ENCODE results near the gene PHETA2.

Gene PHETA2

DNA sequence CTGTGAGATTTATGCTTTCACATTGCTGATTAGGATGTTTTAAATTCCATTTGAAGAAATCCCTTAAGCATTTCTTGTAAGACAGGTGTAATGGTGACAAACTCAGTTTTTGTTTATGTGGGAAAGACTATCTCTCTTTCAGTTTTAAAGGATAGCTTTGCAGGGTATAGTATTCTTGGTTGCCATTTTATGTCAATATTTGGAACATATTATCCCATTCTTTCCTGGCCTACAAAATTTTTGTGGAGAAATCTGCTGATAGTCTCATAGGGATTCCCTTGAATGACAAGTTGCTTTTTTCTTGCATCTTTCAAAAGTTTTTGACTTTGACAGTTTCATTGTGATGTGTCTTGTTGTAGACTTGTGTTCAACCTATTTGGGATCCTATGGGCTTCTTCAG lies 32.3 kb upstream of the PHETA2 start:
- TF ChIP-seq, protein P1, sequence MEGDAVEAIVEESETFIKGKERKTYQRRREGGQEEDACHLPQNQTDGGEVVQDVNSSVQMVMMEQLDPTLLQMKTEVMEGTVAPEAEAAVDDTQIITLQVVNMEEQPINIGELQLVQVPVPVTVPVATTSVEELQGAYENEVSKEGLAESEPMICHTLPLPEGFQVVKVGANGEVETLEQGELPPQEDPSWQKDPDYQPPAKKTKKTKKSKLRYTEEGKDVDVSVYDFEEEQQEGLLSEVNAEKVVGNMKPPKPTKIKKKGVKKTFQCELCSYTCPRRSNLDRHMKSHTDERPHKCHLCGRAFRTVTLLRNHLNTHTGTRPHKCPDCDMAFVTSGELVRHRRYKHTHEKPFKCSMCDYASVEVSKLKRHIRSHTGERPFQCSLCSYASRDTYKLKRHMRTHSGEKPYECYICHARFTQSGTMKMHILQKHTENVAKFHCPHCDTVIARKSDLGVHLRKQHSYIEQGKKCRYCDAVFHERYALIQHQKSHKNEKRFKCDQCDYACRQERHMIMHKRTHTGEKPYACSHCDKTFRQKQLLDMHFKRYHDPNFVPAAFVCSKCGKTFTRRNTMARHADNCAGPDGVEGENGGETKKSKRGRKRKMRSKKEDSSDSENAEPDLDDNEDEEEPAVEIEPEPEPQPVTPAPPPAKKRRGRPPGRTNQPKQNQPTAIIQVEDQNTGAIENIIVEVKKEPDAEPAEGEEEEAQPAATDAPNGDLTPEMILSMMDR (conservative IDR thresholded peaks at IDR 0.05; ENCODE audit: low read depth, low read length): no peak
- DNase-seq (ENCODE audit: low read depth): no peak
- H3K4me3 ChIP-seq (ENCODE audit: low read depth, low read length): no peak overlapping the region

DNA sequence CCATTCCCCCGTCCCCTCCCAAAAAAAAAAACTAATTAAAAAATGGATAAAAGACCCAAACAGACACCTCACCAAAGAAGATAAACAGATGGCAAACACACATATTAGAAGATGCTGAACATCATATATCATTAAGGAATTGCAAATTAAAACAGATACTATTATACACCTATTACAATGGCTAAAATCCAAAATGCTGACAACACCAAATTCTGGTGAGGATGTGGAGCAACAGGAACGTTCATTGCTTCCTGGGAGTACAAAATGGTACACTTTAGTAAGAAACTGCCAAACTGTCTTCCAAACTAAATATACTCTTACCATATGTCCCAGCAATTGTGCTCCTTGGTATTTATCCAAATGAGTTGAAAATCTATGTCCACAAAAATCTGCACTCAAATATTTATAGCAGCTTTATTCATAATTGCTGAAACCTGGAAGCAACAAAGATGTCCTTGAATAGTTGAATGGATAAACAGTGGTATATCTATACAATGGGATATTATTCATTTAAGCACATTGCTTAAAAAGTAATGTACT lies 23.3 kb upstream of the PHETA2 start:
- no peak overlapping the region for H3K4me3 ChIP-seq (ENCODE audit: low read depth, low read length)
- TF ChIP-seq, protein P1 (conservative IDR thresholded peaks at IDR 0.05; ENCODE audit: low read depth, low read length): no peak
- no peak for DNase-seq (ENCODE audit: low read depth)

DNA sequence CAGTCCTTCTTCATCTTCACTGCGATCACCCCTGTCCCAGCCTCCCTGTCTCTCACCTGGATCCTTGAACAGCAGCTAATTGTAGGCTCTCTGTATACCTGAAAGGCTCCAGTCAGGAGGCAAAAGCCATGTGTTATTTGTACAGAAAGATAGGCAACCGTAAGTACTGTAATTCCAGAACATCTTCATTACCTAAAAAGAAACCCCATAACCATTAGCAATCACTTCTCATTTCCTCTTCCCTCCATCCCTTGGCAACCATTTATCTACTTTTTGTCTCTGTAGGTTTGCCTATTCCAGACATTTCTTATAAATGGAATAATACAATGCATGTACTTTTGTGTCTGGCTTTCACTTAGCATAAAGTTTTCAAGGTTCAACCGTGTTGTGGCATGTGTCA lies 21.3 kb upstream of the PHETA2 start:
- TF ChIP-seq, protein P1 (conservative IDR thresholded peaks at IDR 0.05; ENCODE audit: low read depth, low read length): no peak
- no peak overlapping the region for H3K4me3 ChIP-seq (ENCODE audit: low read depth, low read length)
- no peak for DNase-seq (ENCODE audit: low read depth)

DNA sequence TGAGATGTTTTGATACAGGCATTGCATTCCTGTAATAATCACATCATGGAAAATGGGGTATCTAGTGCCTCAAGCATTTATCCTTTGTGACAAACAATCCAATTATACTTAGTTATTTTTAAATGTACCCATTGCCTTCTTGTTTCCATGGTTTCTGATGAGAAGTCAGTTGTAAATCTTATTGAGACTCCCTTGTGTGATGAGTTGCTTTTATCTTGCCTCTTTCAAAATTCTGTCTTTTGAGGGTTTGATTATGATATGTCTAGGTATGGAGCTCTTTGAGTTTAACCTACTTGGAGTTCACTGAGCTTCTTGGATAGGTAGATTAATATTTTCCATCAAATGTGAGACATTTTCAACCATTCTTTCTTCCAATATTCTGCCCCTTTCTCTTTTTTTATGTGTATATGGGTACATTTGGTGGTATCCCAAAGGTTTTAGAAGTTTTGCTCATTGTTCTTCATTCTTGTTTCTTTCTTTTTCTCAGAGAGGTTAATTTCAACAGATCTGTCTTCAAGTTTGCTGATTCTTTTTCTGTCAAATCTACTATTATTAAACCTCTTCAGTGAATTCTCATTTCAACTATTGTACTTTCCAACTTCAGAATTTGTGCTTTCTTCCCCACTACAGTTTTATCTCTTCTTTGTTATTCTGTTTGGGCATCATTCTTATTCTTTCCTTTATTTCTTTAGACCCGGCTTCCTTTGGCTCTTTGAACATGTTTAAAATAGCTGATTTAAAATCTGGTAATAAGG lies 17.1 kb upstream of the PHETA2 start:
- H3K4me3 ChIP-seq (ENCODE audit: low read depth, low read length): no peak overlapping the region
- TF ChIP-seq, protein P1 (conservative IDR thresholded peaks at IDR 0.05; ENCODE audit: low read depth, low read length): no peak
- DNase-seq (ENCODE audit: low read depth): no peak

DNA sequence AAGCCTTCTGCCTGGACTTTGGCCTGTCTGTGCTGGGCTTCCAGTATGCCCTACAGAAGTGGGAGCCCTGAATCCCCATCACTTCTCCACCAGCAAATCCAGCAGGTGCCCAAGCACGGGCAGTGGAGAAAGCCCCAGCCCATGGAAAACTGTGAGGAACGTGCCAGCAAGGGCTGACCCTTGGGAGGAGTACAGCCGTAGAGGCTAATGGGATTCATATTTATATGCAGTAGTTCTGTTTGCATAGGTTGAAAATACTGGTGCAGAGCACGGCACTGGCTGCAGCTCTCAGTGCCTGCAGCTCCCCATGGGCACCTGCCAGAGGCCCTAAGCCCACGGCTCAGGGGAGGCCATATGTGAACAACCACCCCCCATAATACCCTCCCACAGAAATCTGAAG lies 13.6 kb upstream of the PHETA2 start:
- H3K4me3 ChIP-seq (ENCODE audit: low read depth, low read length): no peak overlapping the region
- TF ChIP-seq, protein P1 (conservative IDR thresholded peaks at IDR 0.05; ENCODE audit: low read depth, low read length): no peak
- DNase-seq (ENCODE audit: low read depth): no peak

DNA sequence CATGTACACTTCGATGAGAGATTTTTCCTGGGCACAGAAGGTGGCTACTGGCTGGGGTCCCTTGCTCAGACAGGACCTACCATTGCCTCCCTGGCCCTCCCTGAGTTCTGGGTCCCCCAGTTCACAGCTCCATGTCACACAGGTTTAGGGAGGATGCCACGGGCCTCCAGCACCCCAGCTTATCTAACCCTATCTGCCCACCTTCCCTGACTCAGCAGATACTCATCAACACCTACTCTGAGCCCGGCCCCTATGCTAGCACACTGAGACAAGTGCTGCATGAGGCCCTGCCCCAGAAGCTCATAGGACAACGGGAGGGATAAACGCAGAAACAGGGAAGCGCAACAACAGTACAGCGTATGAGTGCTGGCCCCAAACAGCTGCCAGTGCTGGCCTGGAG lies 13.0 kb upstream of the PHETA2 start:
- TF ChIP-seq, protein P1 (conservative IDR thresholded peaks at IDR 0.05; ENCODE audit: low read depth, low read length): no peak
- no peak for DNase-seq (ENCODE audit: low read depth)
- no peak overlapping the region for H3K4me3 ChIP-seq (ENCODE audit: low read depth, low read length)
